A673 (cell line): ENCODE results near the gene LRRC32.

ENCODE experiments used
- CTCF ChIP-seq: fragments of 300-800, 200-600 bp; sonication (generic); conservative IDR thresholded peaks from 2 replicates; pipeline ENCODE4 v1.5.1; 2017; ENCODE audit warnings: low read depth, mild to moderate bottlenecking, antibody characterized with exemption, low read length, moderate library complexity, mixed read lengths
- EZH2 ChIP-seq: fragments of 200-600 bp; sonication (generic); IDR thresholded peaks from 2 replicates; pipeline ENCODE4 v1.6.1; 2017; ENCODE audit warnings: borderline replicate concordance, low read depth, mild to moderate bottlenecking, mixed read lengths, antibody characterized with exemption, low read length; ENCODE audit not compliant: poor library complexity, severe bottlenecking

DNA sequence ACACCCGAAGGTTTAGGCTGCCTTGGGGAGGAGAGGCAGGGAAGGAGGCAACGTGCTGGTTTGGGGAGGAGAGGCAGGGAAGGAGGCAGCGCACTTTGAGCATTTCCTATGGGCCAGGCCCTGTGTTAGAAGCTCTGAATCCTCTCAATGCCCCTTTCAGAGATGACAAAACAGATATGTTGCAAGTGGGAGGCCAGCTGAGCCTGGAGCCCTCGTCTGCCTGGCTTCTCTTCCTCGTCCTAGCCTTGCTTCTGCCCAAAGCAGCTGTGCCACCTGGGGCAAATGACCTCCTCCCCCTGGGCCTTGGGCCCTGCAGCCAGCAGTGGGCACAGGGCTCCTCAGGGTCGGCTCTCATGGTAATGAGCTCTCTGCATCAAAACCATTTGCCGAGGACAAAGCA is 15.3 kb upstream of the LRRC32 start:
- TF ChIP-seq EZH2 (no peak), CTCF (no peak)
